K562 (cell line): Measurements from ENCODE around the gene SCN7A. TPM values are rescaled to one million over a fixed set of nuclear protein-coding genes. Genes with fewer than 3 reads are reported as not detected.
A peak's percentile ranks its signal among the peaks of the same experiment; 100 is the strongest.

Source experiments
- ATAC-seq: fragments of 200-7000 bp; cut with Tn5 transposase; 3 replicates; pipeline ENCODE4 v1.9.1; 2020; ENCODE audit warnings: moderate library complexity
- BruUV-seq: library from RNA; stranded (reverse); fragments of 400-500 nt; replicated peaks from 2 replicates; lab custom pipeline; 2021; lab: Mats Ljungman, UMichigan
- CTCF ChIA-PET: fragments of 300-600 bp; formaldehyde crosslinking; extraction: SDS; loops from one replicate; lab custom pipeline; 2021; ENCODE audit warnings: low intra/inter-chr PET ratio; lab: Yijun Ruan, JAX
- POLR2A ChIA-PET: fragments of 300-600, 350-650 bp; sonication (Branson Sonifier 250); formaldehyde crosslinking; extraction: SDS; loops from one replicate; lab custom pipeline; 2021; ENCODE audit warnings: antibody characterized with exemption, inconsistent platforms; lab: Yijun Ruan, JAX
- DNase-seq, 4 experiments: peaks; one replicate each; pipeline versions ENCODE4 v3.0.0 to v3.0.0-alpha.2; 2011 to 2018; ENCODE audit warnings: low spot score in 3 of 4, mixed read lengths in 3 of 4; ENCODE audit errors: extremely low read depth in 1 of 4
- FAIRE-seq: peaks from 2 replicates; lab custom pipeline; 2011; peaks lifted over from hg19 to GRCh38; lab: Jason Lieb, UNC
- H2AFZ ChIP-seq: 2 replicates; pipeline ENCODE4 v1.6.0; 2011; ENCODE audit warnings: low read depth, low read length, control low read depth, inconsistent platforms
- H3K27ac ChIP-seq: fragments of 200-600 bp; 3 replicates; pipeline ENCODE4 v1.8.0; 2011; ENCODE audit warnings: low read depth, mild to moderate bottlenecking, control low read depth, inconsistent platforms, low read length, moderate library complexity, mixed read lengths; ENCODE audit errors: extremely low read depth
- H3K27me3 ChIP-seq, 2 experiments: fragments of 300-600 bp in 1 of 2; 2 replicates in 1 of 2; 3 replicates in 1 of 2; pipeline versions ENCODE4 v1.6.0 to v1.8.0; 2011; ENCODE audit warnings: inconsistent platforms in 2 of 2, low read length in 2 of 2, mild to moderate bottlenecking in 1 of 2, mixed read lengths in 1 of 2, moderate library complexity in 1 of 2; ENCODE audit not compliant: control insufficient read depth in 2 of 2, insufficient read depth in 2 of 2
- H3K36me3 ChIP-seq: fragments of 300-600 bp; 3 replicates; pipeline ENCODE4 v1.8.0; 2011; ENCODE audit warnings: mild to moderate bottlenecking, low read length, inconsistent platforms; ENCODE audit not compliant: control insufficient read depth, insufficient read depth
- H3K4me1 ChIP-seq, 2 experiments: fragments of 200-600 bp in 1 of 2; replicated peaks in 1 of 2; 2 replicates in 1 of 2; 3 replicates in 1 of 2; pipeline versions ENCODE4 v1.5.1 to v1.8.0; 2011; ENCODE audit warnings: inconsistent platforms in 2 of 2, low read length in 2 of 2, mild to moderate bottlenecking in 1 of 2, mixed read lengths in 1 of 2, moderate library complexity in 1 of 2; ENCODE audit not compliant: control insufficient read depth in 2 of 2, insufficient read depth in 2 of 2
- H3K4me2 ChIP-seq: 2 replicates; pipeline ENCODE4 v1.6.1; 2011; ENCODE audit warnings: low read length, control low read depth, inconsistent platforms, mixed read lengths; ENCODE audit not compliant: insufficient read depth
- H3K4me3 ChIP-seq: fragments of 200-600 bp; sonication (generic), shearing (Covaris generic); 2 replicates; pipeline ENCODE4 v1.5.1; 2016; ENCODE audit warnings: control low read depth, inconsistent platforms
- H3K79me2 ChIP-seq: fragments of 200-600 bp; 3 replicates; pipeline ENCODE4 v1.8.0; 2011; ENCODE audit warnings: low read length, inconsistent platforms; ENCODE audit not compliant: control insufficient read depth, insufficient read depth
- H3K9ac ChIP-seq, 2 experiments: 2 replicates each; pipeline versions ENCODE4 v1.6.0 to v1.6.1; 2011; ENCODE audit warnings: low read depth in 2 of 2, low read length in 2 of 2, control low read depth in 1 of 2, inconsistent platforms in 1 of 2, mild to moderate bottlenecking in 1 of 2, mixed read lengths in 1 of 2; ENCODE audit not compliant: insufficient read depth in 1 of 2
- H3K9me1 ChIP-seq: one replicate; pipeline ENCODE4 v1.6.0; 2011; ENCODE audit warnings: inconsistent platforms, mild to moderate bottlenecking, low read length, moderate library complexity; ENCODE audit not compliant: control insufficient read depth, insufficient read depth
- H3K9me3 ChIP-seq: replicated peaks from 2 replicates; pipeline ENCODE4 v1.5.1; 2011; ENCODE audit warnings: low read depth, low read length, inconsistent platforms; ENCODE audit not compliant: control insufficient read depth, insufficient read depth
- H4K20me1 ChIP-seq: replicated peaks from 2 replicates; pipeline ENCODE4 v1.6.1; 2011; ENCODE audit warnings: low read length, inconsistent platforms, mixed read lengths; ENCODE audit not compliant: control insufficient read depth, insufficient read depth
- EP400 ChIP-seq: fragments of 450-650 bp; IDR thresholded peaks from 2 replicates; pipeline ENCODE4 v1.6.1; 2017; ENCODE audit warnings: antibody characterized with exemption, mild to moderate bottlenecking, moderate library complexity
- HMG20B ChIP-seq: fragments of 250-450 bp; sonication (Bioruptor Pico); IDR thresholded peaks from 2 replicates; pipeline ENCODE4 v1.5.0; 2021; ENCODE audit warnings: mild to moderate bottlenecking
- KDM1A ChIP-seq, 2 experiments: fragments of 450-650 bp; IDR thresholded peaks; 2 replicates each; pipeline ENCODE4 v1.6.1; 2016; ENCODE audit warnings: mild to moderate bottlenecking in 2 of 2
- KLF16 ChIP-seq: IDR thresholded peaks from 2 replicates; pipeline ENCODE4 v1.6.1; 2016; ENCODE audit warnings: antibody characterized with exemption
- MYBL2 ChIP-seq, 2 experiments: fragments of 450-650 bp in 1 of 2; sonication (generic) in 1 of 2; formaldehyde crosslinking in 1 of 2; IDR thresholded peaks; 2 replicates each; pipeline versions ENCODE4 v1.6.1 to v1.8.1; 2017 to 2022; ENCODE audit warnings: borderline replicate concordance in 1 of 2, inconsistent platforms in 1 of 2, low read depth in 1 of 2, mild to moderate bottlenecking in 1 of 2, missing genetic modification reagents in 1 of 2, moderate library complexity in 1 of 2
- SMARCB1 ChIP-seq: IDR thresholded peaks from 2 replicates; pipeline ENCODE4 v1.6.1; 2011; ENCODE audit warnings: improper control_type of control experiment, low read depth; ENCODE audit not compliant: insufficient read length
- STAT5B ChIP-seq: fragments of 250-450 bp; sonication (Bioruptor Pico); IDR thresholded peaks from 2 replicates; pipeline ENCODE4 v1.8.0; 2021; ENCODE audit warnings: mild to moderate bottlenecking, inconsistent platforms
- TEAD2 ChIP-seq: fragments of 450-650 bp; IDR thresholded peaks from 2 replicates; pipeline ENCODE4 v1.6.1; 2016; ENCODE audit warnings: missing genetic modification characterization, control low read depth, missing compliant biosample characterization
- TFAM ChIP-seq: fragments of 250-450 bp; sonication (Bioruptor Pico); conservative IDR thresholded peaks from 2 replicates; pipeline ENCODE4 v1.5.0; 2021; ENCODE audit warnings: mild to moderate bottlenecking, moderate library complexity
- U2AF2 ChIP-seq: fragments of 200-400 bp; formaldehyde crosslinking; optimal IDR thresholded peaks from 2 replicates; pipeline ENCODE3; 2017; ENCODE audit warnings: low read depth, mild to moderate bottlenecking, low read length
- ZNF143 ChIP-seq: sonication (generic); formaldehyde crosslinking; IDR thresholded peaks from 2 replicates; pipeline ENCODE4 v1.9.0; 2022; ENCODE audit warnings: mild to moderate bottlenecking, missing genetic modification reagents
- WGBS: fragments of 100-300 bp; shearing (Covaris generic); methylation state at CpG from one replicate; pipeline ENCODE4 v1.1.6; 2016; ENCODE audit warnings: low coverage, mixed read lengths; ENCODE audit not compliant: insufficient coverage; ENCODE audit errors: missing lambda C conversion rate; 5-methylcytosine and 5-hydroxymethylcytosine counted together
- in situ Hi-C: fragments of 300-500 bp; cut with MboI; formaldehyde crosslinking; loops from 4 replicates; pipeline ENCODE4 v1.15.0; 2018; ENCODE audit warnings: inconsistent platforms, mixed read lengths
- intact Hi-C: fragments of 100-400 bp; cut with micrococcal nuclease; formaldehyde crosslinking; loops from 2 replicates; pipeline ENCODE4 v1.14.2; 2022
- polyA plus RNA-seq, 8 experiments: library from polyadenylated mRNA; depleted of rRNA in 4 of 8; stranded (reverse) in 5 of 8; unstranded in 3 of 8; fragments of >200 nt; fragmentation: Nextera tagmentation in 2 of 8; fragmentation: Illumina TruSeq in 1 of 8; extraction: Ambion mirVana in 2 of 8; extraction: Trizol in 1 of 8; gene quantifications; 2 replicates each; pipeline versions ENCODE4 v1.2.1 to v1.2.3, GENCODE V29; 2011 to 2014; ENCODE audit warnings: inconsistent platforms in 1 of 8, missing spikeins in 1 of 8
- total RNA-seq, 7 experiments: library from RNA; depleted of rRNA in 6 of 7; stranded (reverse); fragments of >200 nt in 6 of 7; fragmentation: Illumina TruSeq in 2 of 7; extraction: Trizol in 2 of 7; gene quantifications; 2 replicates each; pipeline versions ENCODE4 v1.2.1 to v1.2.3, GENCODE V29; 2011 to 2021; ENCODE audit warnings: low replicate concordance in 1 of 7
- TF ChIP-seq, protein P1 (sequence below): fragments of 250-450 bp; sonication (Bioruptor Pico); IDR thresholded peaks from 2 replicates; pipeline ENCODE4 v1.8.0; 2022; ENCODE audit warnings: inconsistent platforms, mild to moderate bottlenecking, moderate library complexity, borderline replicate concordance
- TF ChIP-seq, protein P2 (sequence below), 2 experiments: IDR thresholded peaks; 2 replicates each; pipeline ENCODE4 v1.6.1; 2012; ENCODE audit warnings: improper control_type of control experiment in 2 of 2, low read depth in 2 of 2, low read length in 2 of 2, borderline replicate concordance in 1 of 2
- TF ChIP-seq, protein P3 (sequence below): fragments of 450-650 bp; IDR thresholded peaks from 2 replicates; pipeline ENCODE4 v1.6.1; 2017; ENCODE audit warnings: antibody characterized with exemption
- TF ChIP-seq, protein P4 (sequence below): sonication (generic); formaldehyde crosslinking; IDR thresholded peaks from 2 replicates; pipeline ENCODE4 v1.8.1; 2023; ENCODE audit warnings: mild to moderate bottlenecking, missing genetic modification reagents

Gene SCN7A
- total and polyA plus RNA-seq, 9 of the 15 experiments (the other 6 are each of a cell fraction or from before 2014, with no cell fraction given): under 0.01 to 0.05 (median 0.03) TPM; not detected in 3

DNA sequence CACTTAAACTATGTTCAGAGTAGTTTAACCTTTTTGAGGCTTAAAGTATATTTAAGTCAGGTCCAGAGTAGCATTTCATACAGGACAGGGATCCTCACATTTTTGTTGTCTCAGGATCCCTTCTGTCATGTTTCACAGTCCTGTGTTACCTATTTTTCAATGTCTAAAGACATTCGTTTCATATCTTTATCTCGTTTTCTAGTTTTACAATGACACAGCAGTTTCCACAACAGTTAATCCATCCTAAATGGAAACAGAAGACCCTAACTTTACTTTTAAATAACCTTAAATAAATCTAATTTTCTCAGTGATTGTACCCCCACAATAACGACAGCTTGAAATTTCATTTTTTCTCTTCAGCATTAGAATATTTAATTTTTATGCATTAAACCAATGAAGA lies 101.0 kb downstream of the SCN7A start:
- peak; percentile 60 for FAIRE-seq
- Histone ChIP-seq H3K9me1 (no peaks in the 10 kb centered on the region), H3K27ac (peak overlapping the region; percentile 71), H3K4me3 (no peak overlapping the region), H4K20me1 (no peaks in the 10 kb centered on the region), H3K4me2 (peak overlapping the region; percentile 6; the same call in 1 of the 2 replicates), H3K9me3 (no peaks in the 10 kb centered on the region), H2AFZ (peak overlapping the region; percentile 71), H3K27me3 (no peaks in the 10 kb centered on the region), H3K4me1 (peaks cover 0 to 10% of the 10 kb centered on the region in 2 experiments; a peak in 2 of 5 replicates), H3K36me3 (no peaks in the 10 kb centered on the region), H3K79me2 (no peaks in the 10 kb centered on the region), H3K9ac (peak overlapping the region in 1 of 2 experiments; percentile 12; a peak in 2 of 4 replicates)
- intact Hi-C loops (no loop called here), in situ Hi-C loops (no loop called here)
- ChIA-PET CTCF (no interaction called here), POLR2A (interaction anchor here (1.3 kb wide), 1 partner anchor 10 kb away, joined by 6 read pairs; no protein-coding TSS in a partner anchor)
- DNase-seq: peak in 2 of 4 experiments; percentile 28 to 41
- no TSS peak for BruUV-seq
- WGBS: 0% methylated on average over 3 of the region's 3 CpGs
- ATAC-seq: peak; percentile 80
- TF ChIP-seq TEAD2 (tag) (no peak), KDM1A (IDR thresholded peaks at IDR 0.05) (no peak), U2AF2 (no peak), MYBL2 (IDR thresholded peaks at IDR 0.05; ENCODE audit: low read depth) (peak; percentile 31; the same call in 1 of the 2 replicates), MYBL2 (CRISPR knock-in tag; IDR thresholded peaks at IDR 0.05; ENCODE audit: borderline replicate concordance) (no peak), SMARCB1 (no peak), STAT5B (CRISPR knock-in tag) (no peak), TFAM (CRISPR knock-in tag) (no peak), ZNF143 (CRISPR knock-in tag) (no peak), HMG20B (CRISPR knock-in tag) (no peak), KLF16 (no peak), EP400 (no peak)
- TF ChIP-seq, protein P1, sequence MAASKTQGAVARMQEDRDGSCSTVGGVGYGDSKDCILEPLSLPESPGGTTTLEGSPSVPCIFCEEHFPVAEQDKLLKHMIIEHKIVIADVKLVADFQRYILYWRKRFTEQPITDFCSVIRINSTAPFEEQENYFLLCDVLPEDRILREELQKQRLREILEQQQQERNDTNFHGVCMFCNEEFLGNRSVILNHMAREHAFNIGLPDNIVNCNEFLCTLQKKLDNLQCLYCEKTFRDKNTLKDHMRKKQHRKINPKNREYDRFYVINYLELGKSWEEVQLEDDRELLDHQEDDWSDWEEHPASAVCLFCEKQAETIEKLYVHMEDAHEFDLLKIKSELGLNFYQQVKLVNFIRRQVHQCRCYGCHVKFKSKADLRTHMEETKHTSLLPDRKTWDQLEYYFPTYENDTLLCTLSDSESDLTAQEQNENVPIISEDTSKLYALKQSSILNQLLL (CRISPR knock-in tag): no peak
- TF ChIP-seq, protein P2, sequence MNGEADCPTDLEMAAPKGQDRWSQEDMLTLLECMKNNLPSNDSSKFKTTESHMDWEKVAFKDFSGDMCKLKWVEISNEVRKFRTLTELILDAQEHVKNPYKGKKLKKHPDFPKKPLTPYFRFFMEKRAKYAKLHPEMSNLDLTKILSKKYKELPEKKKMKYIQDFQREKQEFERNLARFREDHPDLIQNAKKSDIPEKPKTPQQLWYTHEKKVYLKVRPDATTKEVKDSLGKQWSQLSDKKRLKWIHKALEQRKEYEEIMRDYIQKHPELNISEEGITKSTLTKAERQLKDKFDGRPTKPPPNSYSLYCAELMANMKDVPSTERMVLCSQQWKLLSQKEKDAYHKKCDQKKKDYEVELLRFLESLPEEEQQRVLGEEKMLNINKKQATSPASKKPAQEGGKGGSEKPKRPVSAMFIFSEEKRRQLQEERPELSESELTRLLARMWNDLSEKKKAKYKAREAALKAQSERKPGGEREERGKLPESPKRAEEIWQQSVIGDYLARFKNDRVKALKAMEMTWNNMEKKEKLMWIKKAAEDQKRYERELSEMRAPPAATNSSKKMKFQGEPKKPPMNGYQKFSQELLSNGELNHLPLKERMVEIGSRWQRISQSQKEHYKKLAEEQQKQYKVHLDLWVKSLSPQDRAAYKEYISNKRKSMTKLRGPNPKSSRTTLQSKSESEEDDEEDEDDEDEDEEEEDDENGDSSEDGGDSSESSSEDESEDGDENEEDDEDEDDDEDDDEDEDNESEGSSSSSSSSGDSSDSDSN (IDR thresholded peaks at IDR 0.05; ENCODE audit: borderline replicate concordance in 1 of 2, low read depth in 2 of 2, low read length in 2 of 2): no peak
- TF ChIP-seq, protein P3, sequence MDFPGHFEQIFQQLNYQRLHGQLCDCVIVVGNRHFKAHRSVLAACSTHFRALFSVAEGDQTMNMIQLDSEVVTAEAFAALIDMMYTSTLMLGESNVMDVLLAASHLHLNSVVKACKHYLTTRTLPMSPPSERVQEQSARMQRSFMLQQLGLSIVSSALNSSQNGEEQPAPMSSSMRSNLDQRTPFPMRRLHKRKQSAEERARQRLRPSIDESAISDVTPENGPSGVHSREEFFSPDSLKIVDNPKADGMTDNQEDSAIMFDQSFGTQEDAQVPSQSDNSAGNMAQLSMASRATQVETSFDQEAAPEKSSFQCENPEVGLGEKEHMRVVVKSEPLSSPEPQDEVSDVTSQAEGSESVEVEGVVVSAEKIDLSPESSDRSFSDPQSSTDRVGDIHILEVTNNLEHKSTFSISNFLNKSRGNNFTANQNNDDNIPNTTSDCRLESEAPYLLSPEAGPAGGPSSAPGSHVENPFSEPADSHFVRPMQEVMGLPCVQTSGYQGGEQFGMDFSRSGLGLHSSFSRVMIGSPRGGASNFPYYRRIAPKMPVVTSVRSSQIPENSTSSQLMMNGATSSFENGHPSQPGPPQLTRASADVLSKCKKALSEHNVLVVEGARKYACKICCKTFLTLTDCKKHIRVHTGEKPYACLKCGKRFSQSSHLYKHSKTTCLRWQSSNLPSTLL: no peak
- TF ChIP-seq, protein P4, sequence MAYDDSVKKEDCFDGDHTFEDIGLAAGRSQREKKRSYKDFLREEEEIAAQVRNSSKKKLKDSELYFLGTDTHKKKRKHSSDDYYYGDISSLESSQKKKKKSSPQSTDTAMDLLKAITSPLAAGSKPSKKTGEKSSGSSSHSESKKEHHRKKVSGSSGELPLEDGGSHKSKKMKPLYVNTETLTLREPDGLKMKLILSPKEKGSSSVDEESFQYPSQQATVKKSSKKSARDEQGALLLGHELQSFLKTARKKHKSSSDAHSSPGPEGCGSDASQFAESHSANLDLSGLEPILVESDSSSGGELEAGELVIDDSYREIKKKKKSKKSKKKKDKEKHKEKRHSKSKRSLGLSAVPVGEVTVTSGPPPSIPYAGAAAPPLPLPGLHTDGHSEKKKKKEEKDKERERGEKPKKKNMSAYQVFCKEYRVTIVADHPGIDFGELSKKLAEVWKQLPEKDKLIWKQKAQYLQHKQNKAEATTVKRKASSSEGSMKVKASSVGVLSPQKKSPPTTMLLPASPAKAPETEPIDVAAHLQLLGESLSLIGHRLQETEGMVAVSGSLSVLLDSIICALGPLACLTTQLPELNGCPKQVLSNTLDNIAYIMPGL (CRISPR knock-in tag): no peak
